B cell (primary cell): ENCODE data around the gene AARS2. TPM values are rescaled to one million over a fixed set of nuclear protein-coding genes. Genes with fewer than 3 reads are reported as not detected.
A peak's percentile ranks its signal among the peaks of the same experiment; 100 is the strongest.

Experiments used
- ATAC-seq: fragments of 200-7000 bp; cut with Tn5 transposase; one replicate; pipeline ENCODE4 v1.10.0; 2021; ENCODE audit warnings: low read depth, mild to moderate bottlenecking, moderate number of reproducible peaks, moderate library complexity
- CTCF ChIA-PET: fragments of 350-600 bp; sonication (Branson Sonifier 250); formaldehyde crosslinking; loops from one replicate; lab custom pipeline; 2021; ENCODE audit warnings: antibody characterized with exemption, inconsistent platforms; lab: Charles Lee
- POLR2A ChIA-PET: fragments of 350-600 bp; sonication (Branson Sonifier 250); formaldehyde crosslinking; loops from one replicate; lab custom pipeline; 2021; ENCODE audit warnings: antibody characterized with exemption; lab: Charles Lee
- DNase-seq: peaks from one replicate; pipeline ENCODE4 v3.0.0; 2013
- H2AFZ ChIP-seq: 2 replicates; pipeline ENCODE4 v1.6.1; 2012; ENCODE audit warnings: mild to moderate bottlenecking, low read depth, low read length; ENCODE audit not compliant: insufficient read depth, poor library complexity, severe bottlenecking
- H3K27ac ChIP-seq, 2 donors: 1 replicate in 1 of 2; 2 replicates in 1 of 2; pipeline ENCODE4 v1.5.1; 2012 to 2013; ENCODE audit warnings: low read length in 2 of 2, mild to moderate bottlenecking in 2 of 2, moderate library complexity in 1 of 2
- H3K27me3 ChIP-seq, 4 experiments: fragments of 200-600 bp in 1 of 4; sonication (generic) in 1 of 4; replicated peaks in 1 of 4; 1 replicate in 2 of 4; 2 replicates in 2 of 4; pipeline versions ENCODE4 v1.6.1 to v1.7.0; 2013 to 2016; ENCODE audit warnings: low read length in 3 of 4, mild to moderate bottlenecking in 2 of 4, mixed read lengths in 1 of 4, moderate library complexity in 1 of 4; ENCODE audit not compliant: insufficient read depth in 4 of 4, control insufficient read depth in 3 of 4; ENCODE audit errors: control extremely low read depth in 1 of 4
- H3K36me3 ChIP-seq, 2 experiments: replicated peaks in 1 of 2; 1 replicate in 1 of 2; 2 replicates in 1 of 2; pipeline versions ENCODE4 v1.6.1 to v1.7.1; 2013; ENCODE audit warnings: low read length in 1 of 2; ENCODE audit not compliant: insufficient read depth in 2 of 2, control insufficient read depth in 1 of 2; ENCODE audit errors: control extremely low read depth in 1 of 2, extremely low read depth in 1 of 2
- H3K4me1 ChIP-seq, 2 donors: fragments of 200-600 bp in 1 of 2; sonication (generic) in 1 of 2; 1 replicate in 1 of 2; 2 replicates in 1 of 2; pipeline versions ENCODE4 v1.5.1 to v1.6.1; 2013 to 2017; ENCODE audit warnings: low read length in 2 of 2; ENCODE audit not compliant: control insufficient read depth in 2 of 2, insufficient read depth in 2 of 2
- H3K4me2 ChIP-seq: replicated peaks from 2 replicates; pipeline ENCODE3; 2012; ENCODE audit warnings: mild to moderate bottlenecking, low read depth, low read length; ENCODE audit not compliant: poor library complexity, severe bottlenecking
- H3K4me3 ChIP-seq, 5 experiments: fragments of 200-600 bp in 1 of 5; sonication (generic) in 1 of 5; 1 replicate in 3 of 5; 2 replicates in 2 of 5; pipeline versions ENCODE4 v1.5.1 to v1.7.0; 2011 to 2016; ENCODE audit warnings: low read length in 4 of 5, mild to moderate bottlenecking in 4 of 5, low read depth in 2 of 5, control low read depth in 1 of 5, moderate library complexity in 1 of 5; ENCODE audit not compliant: insufficient read depth in 1 of 5; ENCODE audit errors: control extremely low read depth in 1 of 5, extremely low read depth in 1 of 5
- H3K79me2 ChIP-seq: fragments of 200-600 bp; sonication (generic); one replicate; pipeline ENCODE4 v1.6.0; 2016; ENCODE audit warnings: low read length; ENCODE audit not compliant: control insufficient read depth, insufficient read depth
- H3K9ac ChIP-seq: fragments of 200-600 bp; sonication (generic); 2 replicates; pipeline ENCODE4 v1.6.1; 2017; ENCODE audit warnings: mild to moderate bottlenecking, low read length, moderate library complexity
- H3K9me3 ChIP-seq, 3 donors: one replicate each; pipeline versions ENCODE4 v1.6.1 to v1.7.1; 2013; ENCODE audit warnings: low read length in 2 of 3; ENCODE audit not compliant: control insufficient read depth in 2 of 3, insufficient read depth in 1 of 3; ENCODE audit errors: control extremely low read depth in 1 of 3
- H4K20me1 ChIP-seq: 2 replicates; pipeline ENCODE4 v1.6.0; 2012; ENCODE audit warnings: mild to moderate bottlenecking, low read length; ENCODE audit not compliant: insufficient read depth, control insufficient read depth, poor library complexity, severe bottlenecking
- H3K27ac Mint-ChIP-seq: one replicate; pipeline ENCODE4 v1.8.0; 2021; ENCODE audit warnings: mixed read lengths
- H3K27me3 Mint-ChIP-seq: one replicate; pipeline ENCODE4 v1.8.0; 2021; ENCODE audit warnings: mixed read lengths
- H3K4me1 Mint-ChIP-seq: one replicate; pipeline ENCODE4 v1.8.0; 2021; ENCODE audit warnings: mixed read lengths
- H3K4me3 Mint-ChIP-seq: one replicate; pipeline ENCODE4 v1.8.0; 2021; ENCODE audit warnings: mixed read lengths
- H3K9me3 Mint-ChIP-seq: one replicate; pipeline ENCODE4 v1.8.0; 2022; ENCODE audit warnings: mixed read lengths; ENCODE audit not compliant: insufficient read depth
- EZH2 ChIP-seq: IDR thresholded peaks from 2 replicates; pipeline ENCODE4 v1.6.1; 2012; ENCODE audit warnings: borderline replicate concordance, low read depth, mild to moderate bottlenecking, moderate library complexity, low read length; ENCODE audit not compliant: insufficient read depth, poor library complexity, severe bottlenecking
- WGBS: methylation state at CpG from one replicate; pipeline ENCODE4 v1.1.5; 2013; ENCODE audit warnings: missing lambda C conversion rate; ENCODE audit not compliant: insufficient coverage; 5-methylcytosine and 5-hydroxymethylcytosine counted together
- intact Hi-C: fragments of 100-400 bp; cut with micrococcal nuclease; formaldehyde crosslinking; loops from one replicate; pipeline ENCODE4 v1.10.0; 2022
- polyA plus RNA-seq: library from polyadenylated mRNA; depleted of rRNA; stranded (reverse); fragments of >200 nt; gene quantifications from 2 replicates; pipeline ENCODE4 v1.2.3, GENCODE V29; 2012
- total RNA-seq, 2 donors: library from RNA; stranded (reverse); fragments of 120-200 nt in 1 of 2; gene quantifications; 1 replicate in 1 of 2; 2 replicates in 1 of 2; pipeline versions ENCODE4 v1.2.3 to v1.2.4, GENCODE V29; 2013 to 2022
- TF ChIP-seq, protein P1 (sequence below): fragments of 200-600 bp; IDR thresholded peaks from one replicate; pipeline ENCODE4 v1.8.0; 2022; ENCODE audit warnings: antibody characterized with exemption, mild to moderate bottlenecking

Gene AARS2
- total and polyA plus RNA-seq, 2 donors (not counting 1 experiment from before 2014, with no cell fraction given), result 11.3 to 21.3 TPM

GRCh38 chr6:44257025-44257752 is 56.0 kb downstream of the AARS2 start, which contains the start of gene SLC35B2:
Gene SLC35B2 (minus strand): TSS chr6:44257528. CDS start chr6:44257410, 118 bp downstream.
- Histone ChIP-seq H3K9ac (peak within 1 kb of the TSS; percentile 96), H3K36me3 (peaks cover 4 to 74% of the 10 kb centered on the region in 2 experiments), H2AFZ (peak within 1 kb of the TSS; percentile 67), H3K4me2 (peak within 1 kb of the TSS; percentile 97), H3K79me2 (peaks cover 31% of the 10 kb centered on the region), H3K27me3 (no peaks in the 10 kb centered on the region), H3K9me3 (no peaks in the 10 kb centered on the region), H3K4me3 (peak within 1 kb of the TSS; percentile 35 to 93 (median 90)), H4K20me1 (peaks cover 50% of the 10 kb centered on the region), H3K27ac (peak within 1 kb of the TSS; percentile 83 to 98), H3K4me1 (peaks cover 57 to 81% of the 10 kb centered on the region in 2 donors)
- POLR2A ChIA-PET, result interaction anchor here (0.6 to 4.3 kb wide), 7 partner anchors 8 to 1203 kb away, joined by 3 to 87 read pairs (median 5); partner anchors contain the start of genes HSP90AB1 and SLC29A1
- CTCF ChIA-PET, result interaction anchor here (0.8 to 5.0 kb wide), 10 partner anchors 10 to 161 kb away, joined by 3 to 68 read pairs (median 6); partner anchors contain the start of genes AARS2 and HSP90AB1
- no peak for TF ChIP-seq EZH2
- TF ChIP-seq, protein P1, sequence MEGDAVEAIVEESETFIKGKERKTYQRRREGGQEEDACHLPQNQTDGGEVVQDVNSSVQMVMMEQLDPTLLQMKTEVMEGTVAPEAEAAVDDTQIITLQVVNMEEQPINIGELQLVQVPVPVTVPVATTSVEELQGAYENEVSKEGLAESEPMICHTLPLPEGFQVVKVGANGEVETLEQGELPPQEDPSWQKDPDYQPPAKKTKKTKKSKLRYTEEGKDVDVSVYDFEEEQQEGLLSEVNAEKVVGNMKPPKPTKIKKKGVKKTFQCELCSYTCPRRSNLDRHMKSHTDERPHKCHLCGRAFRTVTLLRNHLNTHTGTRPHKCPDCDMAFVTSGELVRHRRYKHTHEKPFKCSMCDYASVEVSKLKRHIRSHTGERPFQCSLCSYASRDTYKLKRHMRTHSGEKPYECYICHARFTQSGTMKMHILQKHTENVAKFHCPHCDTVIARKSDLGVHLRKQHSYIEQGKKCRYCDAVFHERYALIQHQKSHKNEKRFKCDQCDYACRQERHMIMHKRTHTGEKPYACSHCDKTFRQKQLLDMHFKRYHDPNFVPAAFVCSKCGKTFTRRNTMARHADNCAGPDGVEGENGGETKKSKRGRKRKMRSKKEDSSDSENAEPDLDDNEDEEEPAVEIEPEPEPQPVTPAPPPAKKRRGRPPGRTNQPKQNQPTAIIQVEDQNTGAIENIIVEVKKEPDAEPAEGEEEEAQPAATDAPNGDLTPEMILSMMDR, result peak; percentile 75
- intact Hi-C loops, result loop anchor here (1.0 to 5.0 kb wide), 3 partner anchors 8 to 630 kb away; partner anchors contain the start of genes GTPBP2, HSP90AB1 and NFKBIE
- no peaks in the 10 kb centered on the region for H3K27me3 Mint-ChIP-seq
- ATAC-seq, result peak; percentile 64
- peaks cover 89% of the 10 kb centered on the region for H3K4me1 Mint-ChIP-seq
- peak within 1 kb of the TSS; percentile 88 for H3K4me3 Mint-ChIP-seq
- peak; percentile 87 for DNase-seq
- under 1% methylated on average over 80 of the region's 80 CpGs for WGBS
- peak within 1 kb of the TSS; percentile 100 for H3K27ac Mint-ChIP-seq
- no peaks in the 10 kb centered on the region for H3K9me3 Mint-ChIP-seq
